ENCODE data around the gene HSDL2.
"Not testable (repeated sequence)": the region's sequence is repeated elsewhere in the genome, so short reads cannot be mapped to it uniquely, and the experiment has no call there.

The HSDL2 gene

GRCh38 chr9:112393146-112393545 lies 13.2 kb downstream of the HSDL2 start:
- DNase-seq (ENCODE audit: low read depth in 2 of 2, low spot score in 1 of 2), result not testable (repeated sequence)

GRCh38 chr9:112396416-112396815 lies 16.5 kb downstream of the HSDL2 start:
- no peak for DNase-seq (ENCODE audit: low read depth in 2 of 2, low spot score in 1 of 2)

GRCh38 chr9:112396872-112397271 lies 17.0 kb downstream of the HSDL2 start:
- no peak for DNase-seq (ENCODE audit: low read depth in 2 of 2, low spot score in 1 of 2)

GRCh38 chr9:112401175-112401815 lies 21.4 kb downstream of the HSDL2 start:
- DNase-seq (ENCODE audit: low read depth in 2 of 2, low spot score in 1 of 2), result no peak

- DNase-seq (ENCODE audit: low read depth in 2 of 2, low spot score in 1 of 2), result no peak
Observed at GRCh38 chr9:112403614-112404201, 23.8 kb downstream of the HSDL2 start.

GRCh38 chr9:112404508-112404932 lies 24.6 kb downstream of the HSDL2 start:
- no peak for DNase-seq (ENCODE audit: low read depth in 2 of 2, low spot score in 1 of 2)

GRCh38 chr9:112408275-112408674 lies 28.4 kb downstream of the HSDL2 start:
- no peak for DNase-seq (ENCODE audit: low read depth in 2 of 2, low spot score in 1 of 2)

- DNase-seq (ENCODE audit: low read depth in 2 of 2, low spot score in 1 of 2), result no peak
Observed at GRCh38 chr9:112408819-112409218, 28.9 kb downstream of the HSDL2 start.

GRCh38 chr9:112409758-112410157 lies 29.9 kb downstream of the HSDL2 start:
- DNase-seq (ENCODE audit: low read depth in 2 of 2, low spot score in 1 of 2), result no peak

- DNase-seq (ENCODE audit: low read depth in 2 of 2, low spot score in 1 of 2), result no peak
Observed at GRCh38 chr9:112411626-112412027, 31.7 kb downstream of the HSDL2 start.

GRCh38 chr9:112413728-112414127 lies 33.8 kb downstream of the HSDL2 start:
- not testable (repeated sequence) for DNase-seq (ENCODE audit: low read depth in 2 of 2, low spot score in 1 of 2)

- no peak for DNase-seq (ENCODE audit: low read depth in 2 of 2, low spot score in 1 of 2)
Observed at GRCh38 chr9:112420208-112420607, 40.3 kb downstream of the HSDL2 start.

GRCh38 chr9:112421771-112422222 lies 41.9 kb downstream of the HSDL2 start:
- DNase-seq (ENCODE audit: low read depth in 2 of 2, low spot score in 1 of 2), result no peak

GRCh38 chr9:112422417-112423148 lies 42.7 kb downstream of the HSDL2 start:
- no peak for DNase-seq (ENCODE audit: low read depth in 2 of 2, low spot score in 1 of 2)

- DNase-seq (ENCODE audit: low read depth in 2 of 2, low spot score in 1 of 2), result no peak
Observed at GRCh38 chr9:112430006-112430522, 50.2 kb downstream of the HSDL2 start.

- no peak for DNase-seq (ENCODE audit: low read depth in 2 of 2, low spot score in 1 of 2)
Observed at GRCh38 chr9:112433499-112434392, 53.8 kb downstream of the HSDL2 start.

GRCh38 chr9:112434487-112434886 lies 54.6 kb downstream of the HSDL2 start:
- DNase-seq (ENCODE audit: low read depth in 2 of 2, low spot score in 1 of 2), result no peak

- DNase-seq (ENCODE audit: low read depth in 2 of 2, low spot score in 1 of 2), result no peak
Observed at GRCh38 chr9:112437406-112437805, 57.5 kb downstream of the HSDL2 start.

GRCh38 chr9:112439171-112439570 lies 59.3 kb downstream of the HSDL2 start:
- DNase-seq (ENCODE audit: low read depth in 2 of 2, low spot score in 1 of 2), result no peak

- no peak for DNase-seq (ENCODE audit: low read depth in 2 of 2, low spot score in 1 of 2)
Observed at GRCh38 chr9:112439825-112440224, 59.9 kb downstream of the HSDL2 start.

- DNase-seq (ENCODE audit: low read depth in 2 of 2, low spot score in 1 of 2), result no peak
Observed at GRCh38 chr9:112443200-112443599, 63.3 kb downstream of the HSDL2 start.

All from stimulated activated CD8-positive, alpha-beta memory T cell treated with anti-CD3 and anti-CD28 coated beads, Interleukin-4, amount 100 ng/mL, for 1 hour (primary cell).